KOPT-K1 (cell line): ENCODE results near the gene SLC25A20.
A peak's percentile ranks its signal among the peaks of the same experiment; 100 is the strongest.

Experiments used
- H3K27ac ChIP-seq: fragments of 200-600 bp; sonication (generic); 2 replicates; pipeline ENCODE4 v1.5.1; 2016; ENCODE audit warnings: antibody characterized with exemption, mild to moderate bottlenecking, low read depth, low read length; ENCODE audit not compliant: poor library complexity, severe bottlenecking
- H3K36me3 ChIP-seq: fragments of 200-600 bp; sonication (generic); 2 replicates; pipeline ENCODE4 v1.5.1; 2017; ENCODE audit warnings: antibody characterized with exemption, mild to moderate bottlenecking, low read length, moderate library complexity; ENCODE audit not compliant: insufficient read depth
- H3K9me3 ChIP-seq: fragments of 200-600 bp; sonication (generic); 2 replicates; pipeline ENCODE4 v1.5.1; 2017; ENCODE audit warnings: antibody characterized with exemption, low read length, mild to moderate bottlenecking; ENCODE audit not compliant: insufficient read depth, poor library complexity, severe bottlenecking

Gene SLC25A20

DNA sequence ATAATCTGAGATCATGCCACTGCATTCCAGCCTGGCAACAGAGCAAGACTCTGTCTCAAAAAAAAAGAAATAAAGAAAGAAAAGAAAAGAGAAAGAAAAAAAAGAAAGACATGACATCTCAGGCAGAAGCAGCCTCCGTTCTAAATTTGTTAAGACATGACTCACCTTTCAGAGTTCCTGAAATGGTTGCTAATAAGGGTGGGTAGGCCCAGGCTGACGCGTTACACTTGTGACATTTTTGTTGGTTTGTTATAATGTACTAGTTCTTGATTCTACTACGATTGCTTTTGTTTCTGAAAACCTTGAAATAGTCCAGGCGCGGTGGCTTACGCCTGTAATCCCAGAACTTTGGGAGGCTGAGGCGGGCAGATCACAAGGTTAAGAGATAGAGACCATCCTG lies 21.0 kb downstream of the SLC25A20 start:
- H3K27ac ChIP-seq: no peak overlapping the region
- H3K36me3 ChIP-seq: peaks cover 5% of the 10 kb centered on the region; the same call in 1 of the 2 replicates
- no peaks in the 10 kb centered on the region for H3K9me3 ChIP-seq

DNA sequence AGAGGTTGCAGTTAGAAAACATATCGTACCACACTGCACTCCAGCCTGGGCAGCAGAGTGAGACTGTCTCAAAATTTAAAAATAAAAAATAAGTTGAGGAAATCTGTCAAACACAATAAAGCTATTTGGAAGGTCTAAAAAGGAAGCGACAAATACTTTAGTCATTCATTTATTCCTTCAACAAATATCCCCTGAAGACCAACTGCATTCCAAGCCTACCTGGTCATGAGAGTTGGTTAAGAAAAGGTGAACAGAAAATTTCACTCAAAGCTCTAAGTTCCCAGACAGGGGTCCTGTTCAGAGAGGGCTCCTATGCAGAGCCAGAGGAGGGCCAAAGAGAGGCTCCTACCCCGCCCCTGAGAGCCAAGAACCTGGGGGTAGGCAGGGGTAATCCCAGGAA lies 35.6 kb downstream of the SLC25A20 start:
- peaks cover 33% of the 10 kb centered on the region for H3K36me3 ChIP-seq
- no peak overlapping the region for H3K27ac ChIP-seq
- no peaks in the 10 kb centered on the region for H3K9me3 ChIP-seq

DNA sequence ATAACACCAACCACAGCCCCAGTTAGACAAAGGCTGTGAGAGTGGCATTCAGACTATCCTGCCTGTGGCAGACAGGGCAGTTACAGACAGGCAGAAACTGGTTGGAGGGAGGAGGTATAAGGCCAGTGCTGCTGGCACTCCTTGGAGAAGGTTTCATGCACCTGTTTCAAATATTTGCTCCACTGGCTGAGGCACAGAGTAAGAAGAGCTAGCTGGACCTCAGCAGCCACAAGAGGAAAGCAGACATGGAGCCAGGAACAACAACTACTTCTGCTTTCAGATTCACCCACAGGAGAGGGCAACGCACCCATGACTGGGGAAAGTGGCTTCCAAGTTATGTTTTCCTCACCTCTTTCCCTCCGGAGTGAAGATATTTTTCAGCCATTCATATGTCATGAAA lies 39.5 kb downstream of the SLC25A20 start:
- no peaks in the 10 kb centered on the region for H3K9me3 ChIP-seq
- no peak overlapping the region for H3K27ac ChIP-seq
- H3K36me3 ChIP-seq: peaks cover 50% of the 10 kb centered on the region

DNA sequence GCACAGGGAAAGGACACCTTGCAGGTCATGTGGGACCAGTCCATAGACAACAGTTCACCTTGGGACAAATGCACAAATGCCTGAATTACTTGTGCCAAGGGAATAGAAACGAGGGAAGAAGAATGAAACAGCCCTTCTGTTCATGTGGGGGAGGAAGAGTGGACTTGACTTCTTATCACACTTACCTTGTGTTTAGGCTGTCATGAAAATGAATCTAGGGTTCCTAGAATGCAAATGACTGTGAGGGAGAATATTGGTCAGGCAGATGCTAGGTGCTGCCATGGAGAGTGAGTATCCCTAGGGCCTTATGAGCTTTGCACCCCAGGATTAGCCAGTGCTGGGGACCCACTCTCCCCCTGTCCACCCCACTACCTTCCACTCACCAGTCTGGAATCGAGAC lies 40.0 kb downstream of the SLC25A20 start:
- peaks cover 50% of the 10 kb centered on the region for H3K36me3 ChIP-seq
- H3K27ac ChIP-seq: no peak overlapping the region

DNA sequence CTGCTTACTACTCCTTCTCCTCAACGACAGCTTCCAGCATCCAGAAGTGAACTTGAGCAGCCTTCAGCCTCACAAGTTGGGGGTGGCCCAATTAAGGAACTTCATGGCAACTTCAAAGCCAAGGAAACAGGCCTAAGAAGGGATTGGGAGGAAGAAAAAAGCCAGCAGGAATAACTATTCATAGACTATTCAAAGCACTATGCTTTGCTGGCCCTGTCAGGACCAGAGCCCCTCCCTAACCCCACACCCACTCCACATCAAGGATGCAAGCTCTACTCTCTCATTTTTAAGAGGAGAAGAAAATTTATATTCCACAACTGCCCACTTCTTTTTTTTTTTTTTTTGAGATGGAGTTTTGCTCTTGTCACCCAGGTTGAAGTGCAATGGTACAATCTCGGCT lies 41.0 kb downstream of the SLC25A20 start:
- H3K36me3 ChIP-seq: peaks cover 49% of the 10 kb centered on the region
- no peak overlapping the region for H3K27ac ChIP-seq
- no peaks in the 10 kb centered on the region for H3K9me3 ChIP-seq

More for the DNA sequence above, 40.0 kb downstream of the SLC25A20 start:
- H3K9me3 ChIP-seq: no peaks in the 10 kb centered on the region

DNA sequence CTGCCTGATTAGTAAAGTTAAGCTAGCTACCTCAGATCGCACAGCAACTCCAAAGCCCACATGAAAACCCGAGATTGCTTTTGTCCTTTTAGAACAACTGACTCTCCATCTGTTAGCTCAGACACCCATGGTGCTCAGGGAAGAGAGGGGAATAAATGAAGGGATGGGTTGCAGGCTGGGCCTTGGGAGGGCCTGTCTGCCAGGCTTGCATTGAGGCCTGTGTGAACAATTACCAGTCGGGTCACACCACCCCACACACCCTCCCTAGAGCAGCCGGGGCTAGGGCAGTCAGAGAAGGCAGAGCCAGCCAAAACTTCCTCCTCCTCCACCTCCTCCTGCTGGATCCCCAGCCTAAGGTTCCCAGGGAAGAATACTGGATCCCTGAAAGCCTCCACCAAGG lies 42.2 kb downstream of the SLC25A20 start:
- Histone ChIP-seq H3K36me3 (peaks cover 41% of the 10 kb centered on the region), H3K9me3 (no peaks in the 10 kb centered on the region), H3K27ac (no peak overlapping the region)

DNA sequence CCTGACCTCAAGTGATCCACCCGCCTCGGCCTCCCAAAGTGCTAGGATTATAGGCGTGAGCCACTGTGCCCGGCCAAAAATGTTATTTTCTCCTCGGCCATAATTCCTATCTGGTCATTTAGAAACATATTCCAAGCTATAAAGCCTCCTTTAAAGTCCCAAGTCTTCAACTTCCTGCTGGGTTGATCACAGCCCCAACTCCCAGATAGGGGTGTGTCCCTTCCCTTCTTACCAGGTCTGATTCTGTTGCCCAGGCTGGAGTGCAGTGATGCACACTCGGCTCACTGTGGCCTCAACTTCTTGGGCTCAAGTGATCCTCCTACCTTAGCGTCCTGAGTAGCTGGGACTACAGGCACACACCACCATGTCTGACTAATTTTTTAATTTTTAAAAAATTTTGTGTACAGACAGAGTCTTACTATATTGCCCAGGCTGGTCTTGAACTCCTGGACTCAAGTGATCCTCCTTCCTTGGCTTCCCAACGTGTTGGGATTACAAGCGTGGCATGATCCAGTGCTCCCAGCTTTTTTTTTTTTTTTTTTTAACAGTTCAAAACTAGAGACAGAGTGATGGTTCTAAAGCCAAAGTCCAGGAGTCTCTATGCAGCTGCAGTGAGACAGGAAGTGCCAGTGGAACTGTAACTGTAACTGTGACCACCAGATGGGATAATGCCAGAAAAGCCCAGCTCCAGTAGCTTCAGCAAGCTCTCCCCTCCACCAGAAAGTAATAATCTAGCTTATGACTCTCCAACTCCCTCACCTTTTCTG lies 42.8 kb downstream of the SLC25A20 start:
- peaks cover 36% of the 10 kb centered on the region for H3K36me3 ChIP-seq
- H3K27ac ChIP-seq: no peak overlapping the region
- no peaks in the 10 kb centered on the region for H3K9me3 ChIP-seq

DNA sequence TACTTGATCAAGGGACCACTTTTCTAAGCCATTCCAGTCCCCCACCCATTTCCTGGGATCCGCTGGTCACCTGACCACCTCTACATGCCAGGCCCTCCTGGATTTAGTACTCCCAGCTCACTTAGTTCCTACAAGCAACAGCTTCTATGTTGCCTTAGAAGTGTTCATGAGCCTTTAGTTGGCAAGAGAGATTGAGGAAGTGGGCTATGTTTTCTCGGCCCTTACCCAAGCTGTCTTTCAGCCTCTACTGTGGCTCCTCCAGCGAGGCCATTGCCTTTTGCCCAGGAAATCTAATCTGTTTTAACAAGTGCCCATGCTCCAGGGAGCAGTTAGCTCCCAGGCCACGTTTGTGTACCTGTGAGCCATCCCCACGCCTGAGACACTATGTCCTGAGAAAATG lies 46.5 kb downstream of the SLC25A20 start:
- Histone ChIP-seq H3K36me3 (peaks cover 11% of the 10 kb centered on the region; the same call in 1 of the 2 replicates), H3K9me3 (no peaks in the 10 kb centered on the region), H3K27ac (no peak overlapping the region)

DNA sequence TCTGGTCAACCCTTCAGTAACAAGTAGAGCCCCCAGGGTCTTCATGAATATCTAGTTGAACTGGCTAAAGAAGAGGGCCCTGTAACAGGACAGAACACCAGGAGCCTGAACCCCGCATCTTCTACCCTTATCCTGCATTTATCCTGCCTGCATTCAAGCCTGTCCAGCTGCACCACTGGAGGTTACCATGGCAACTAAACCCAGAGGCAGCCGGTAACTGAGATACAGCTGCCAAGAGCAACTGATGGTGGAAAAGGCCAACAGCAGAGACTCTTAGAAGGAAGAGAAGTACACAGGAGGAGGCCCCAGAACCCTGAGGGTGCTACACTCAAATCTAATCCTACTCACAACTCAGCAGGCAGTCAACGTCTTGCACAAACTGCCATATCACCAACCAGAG lies 47.3 kb downstream of the SLC25A20 start:
- Histone ChIP-seq H3K36me3 (peaks cover 4% of the 10 kb centered on the region; the same call in 1 of the 2 replicates), H3K9me3 (no peaks in the 10 kb centered on the region), H3K27ac (no peak overlapping the region)

DNA sequence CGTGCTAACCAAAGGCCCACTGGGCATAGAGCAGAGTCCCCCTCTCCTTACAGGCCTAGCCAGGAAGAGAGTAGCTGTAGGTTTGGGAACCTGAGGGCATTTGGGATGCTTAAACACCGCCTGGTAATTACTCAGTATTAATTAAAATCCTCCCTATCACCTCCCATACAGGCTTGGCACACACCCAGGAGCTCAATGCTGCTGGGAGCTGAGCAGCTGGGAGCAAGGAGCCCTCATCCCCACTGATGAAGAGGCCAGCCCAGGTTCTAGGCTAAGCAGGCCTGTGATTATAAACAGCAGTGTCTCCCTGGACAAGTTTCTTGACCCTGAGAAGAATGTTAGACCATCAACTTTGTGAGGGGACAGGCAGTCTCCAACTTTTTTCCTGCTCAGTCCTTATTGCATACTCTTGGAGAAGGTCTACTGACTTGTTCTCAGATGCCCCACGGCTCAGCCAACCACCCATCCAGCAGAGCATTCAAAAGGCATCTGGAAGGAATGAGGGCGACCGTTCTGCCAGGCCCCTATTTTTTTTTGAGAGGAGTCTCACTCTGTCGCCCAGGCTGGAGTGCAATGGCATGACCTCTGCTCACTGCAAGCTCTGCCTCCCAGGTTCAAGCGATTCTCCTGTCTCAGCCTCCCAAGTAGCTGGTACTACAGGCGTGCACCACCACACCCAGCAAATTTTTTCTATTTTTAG lies 49.7 kb downstream of the SLC25A20 start:
- no peak overlapping the region for H3K27ac ChIP-seq
- no peaks in the 10 kb centered on the region for H3K36me3 ChIP-seq
- H3K9me3 ChIP-seq: no peaks in the 10 kb centered on the region

DNA sequence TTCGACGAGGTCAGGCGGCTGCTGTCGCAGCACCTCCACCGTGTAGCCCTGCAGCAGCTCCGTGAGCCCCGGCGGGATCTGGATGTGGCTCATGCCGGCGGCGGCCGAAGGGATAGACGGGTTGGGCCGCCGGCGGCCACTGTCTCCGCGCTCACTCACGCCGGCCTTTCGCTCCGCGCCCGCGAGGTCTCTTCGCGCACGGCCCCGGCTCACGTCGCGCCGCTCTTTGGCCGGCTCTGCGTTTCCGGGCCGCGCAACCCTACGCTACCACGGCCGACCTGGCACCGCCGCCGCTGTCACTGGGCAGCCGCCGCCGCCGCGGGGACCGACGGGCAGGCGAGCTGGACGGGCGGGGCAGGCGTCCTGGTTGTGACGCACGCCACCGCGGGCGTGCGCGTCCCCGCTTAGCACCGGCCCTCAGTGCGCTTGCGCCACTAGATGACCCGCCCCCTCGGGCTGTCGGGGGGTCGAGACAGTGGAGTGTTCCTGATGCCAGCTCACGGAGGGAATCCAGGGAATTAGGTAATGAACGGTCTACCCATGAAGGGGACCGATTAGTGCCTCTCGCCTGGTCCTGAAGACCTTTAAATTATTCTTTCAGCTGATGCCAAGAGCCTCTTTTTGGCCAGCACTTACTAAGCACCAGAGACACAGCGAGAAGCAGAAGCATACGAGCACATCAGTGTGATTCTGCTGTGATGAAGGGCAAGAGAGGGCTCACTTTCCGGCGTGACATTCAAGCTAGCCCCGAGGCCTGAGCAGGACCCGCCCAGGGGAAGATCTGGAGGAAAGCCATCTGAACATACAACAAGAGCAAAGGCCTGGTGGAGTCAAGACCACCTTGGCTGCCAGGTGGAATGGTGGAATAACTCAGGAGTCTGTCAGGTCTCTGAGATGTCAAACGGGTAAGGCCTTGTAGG lies 50.9 kb downstream of the SLC25A20 start, which contains the start of gene PRKAR2A:
PRKAR2A (minus strand) TSS at position 371 of the 920 bp plus-strand sequence; CDS start at position 93, 278 bp downstream.
- H3K27ac ChIP-seq: peak within 1 kb of the TSS; percentile 34
- no peaks in the 10 kb centered on the region for H3K9me3 ChIP-seq

DNA sequence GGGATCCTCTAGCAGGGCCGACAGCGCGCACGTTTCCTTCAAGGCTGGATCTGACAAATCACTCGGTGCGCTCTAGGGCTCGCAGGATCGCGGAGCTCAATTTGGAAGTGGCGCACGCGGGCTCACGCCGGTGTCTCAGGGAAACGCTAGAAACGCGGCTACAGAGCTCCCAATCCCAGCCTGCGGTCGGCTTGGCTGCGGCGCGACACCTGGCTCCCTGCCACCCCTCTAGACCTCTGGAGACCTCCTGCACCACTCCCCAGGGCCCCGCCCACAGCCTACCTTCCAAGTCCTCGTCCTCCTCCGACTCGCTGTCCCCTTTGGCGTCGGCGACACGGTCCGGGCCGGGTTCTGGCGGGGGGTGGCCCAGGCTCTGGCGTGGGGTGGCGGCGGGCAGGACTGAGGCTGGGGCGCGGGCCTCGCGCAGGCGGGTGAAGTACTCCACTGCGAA lies 51.6 kb downstream of the SLC25A20 start:
- H3K36me3 ChIP-seq: no peaks in the 10 kb centered on the region
- H3K27ac ChIP-seq: peak overlapping the region; percentile 34
- H3K9me3 ChIP-seq: no peaks in the 10 kb centered on the region

More for the DNA sequence above, 50.9 kb downstream of the SLC25A20 start, which contains the start of gene PRKAR2A:
- H3K36me3 ChIP-seq: no peaks in the 10 kb centered on the region

DNA sequence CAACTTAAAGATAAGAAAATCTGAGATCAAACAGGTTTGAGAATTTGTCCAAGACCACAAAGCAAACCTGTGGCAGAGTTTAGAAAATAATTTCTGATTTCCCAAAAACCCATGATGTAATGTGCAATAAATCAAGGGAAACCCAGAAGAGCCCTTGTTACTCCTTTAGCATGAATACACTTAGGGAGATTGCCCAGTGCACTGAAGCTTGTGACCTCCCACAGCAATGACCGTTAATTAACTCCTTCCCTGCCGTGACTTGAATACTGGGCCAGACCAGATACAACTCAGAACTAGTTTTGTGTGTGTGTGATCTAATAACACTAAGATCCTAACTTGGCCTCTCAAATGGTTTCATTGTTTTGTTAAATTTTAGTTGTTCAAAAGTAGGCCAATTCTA lies 53.5 kb downstream of the SLC25A20 start:
- Histone ChIP-seq H3K36me3 (no peaks in the 10 kb centered on the region), H3K9me3 (no peaks in the 10 kb centered on the region), H3K27ac (no peak overlapping the region)

DNA sequence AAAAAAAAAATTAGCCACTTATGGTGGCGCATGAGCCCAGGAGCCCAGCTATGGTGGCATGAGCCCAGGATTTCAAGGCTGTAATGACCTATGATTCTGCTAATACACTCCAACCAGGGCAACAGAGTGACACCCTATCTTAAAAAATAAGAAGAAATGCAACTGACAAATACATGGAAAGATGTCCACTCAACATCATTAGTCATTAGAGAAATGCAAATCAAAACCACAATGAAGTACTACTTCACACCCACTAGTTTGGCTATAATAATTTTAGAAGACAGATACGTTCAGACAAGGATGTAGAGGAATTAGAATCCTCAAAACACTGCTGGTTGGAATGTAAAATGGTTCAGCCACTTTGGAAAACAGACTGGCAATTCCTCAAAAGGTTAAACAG lies 61.5 kb downstream of the SLC25A20 start:
- no peak overlapping the region for H3K27ac ChIP-seq
- no peaks in the 10 kb centered on the region for H3K36me3 ChIP-seq
- no peaks in the 10 kb centered on the region for H3K9me3 ChIP-seq
